HepG2 (cell line): ENCODE measurements around the gene INTS3. TPM values are rescaled to one million over a fixed set of nuclear protein-coding genes. Genes with fewer than 3 reads are reported as not detected.

ENCODE experiments used
- ATAC-seq: fragments of 200-7000 bp; cut with Tn5 transposase; 3 replicates; pipeline ENCODE4 v1.9.1; 2020; ENCODE audit warnings: mild to moderate bottlenecking, moderate library complexity
- BruUV-seq: library from RNA; stranded (reverse); fragments of 400-500 nt; replicated peaks from 2 replicates; lab custom pipeline; 2021; lab: Mats Ljungman, UMichigan
- CTCF ChIA-PET: fragments of 300-600 bp; formaldehyde crosslinking; extraction: SDS; loops from one replicate; lab custom pipeline; 2021; ENCODE audit warnings: low total read pairs, inconsistent platforms, low intra/inter-chr PET ratio; lab: Yijun Ruan, JAX
- POLR2A ChIA-PET: fragments of 350-600 bp; sonication (Branson Sonifier 250); formaldehyde crosslinking; loops from one replicate; lab custom pipeline; 2020; ENCODE audit warnings: antibody characterized with exemption, inconsistent platforms; lab: Yijun Ruan, JAX
- DNase-seq: peaks from one replicate; pipeline ENCODE4 v3.0.0-alpha.2; 2015; ENCODE audit warnings: low spot score
- FAIRE-seq: peaks from 3 replicates; lab custom pipeline; 2011; peaks lifted over from hg19 to GRCh38; lab: Jason Lieb, UNC
- H2AFZ ChIP-seq: one replicate; pipeline ENCODE4 v1.6.1; 2011; ENCODE audit warnings: low read length, inconsistent platforms
- H3K27ac ChIP-seq: fragments of 300-600 bp; 3 replicates; pipeline ENCODE4 v1.8.0; 2011; ENCODE audit warnings: mixed run types, mild to moderate bottlenecking, mixed read lengths, low read length, inconsistent platforms; ENCODE audit not compliant: insufficient read depth; ENCODE audit errors: extremely low read length
- H3K27me3 ChIP-seq, 2 experiments: fragments of 200-600 bp in 1 of 2; 2 replicates in 1 of 2; 3 replicates in 1 of 2; pipeline versions ENCODE4 v1.6.0 to v1.8.0; 2011; ENCODE audit warnings: low read length in 2 of 2, mild to moderate bottlenecking in 2 of 2, moderate library complexity in 2 of 2, inconsistent platforms in 1 of 2; ENCODE audit not compliant: insufficient read depth in 2 of 2, control insufficient read depth in 1 of 2
- H3K36me3 ChIP-seq, 2 experiments: fragments of 200-600 bp in 1 of 2; replicated peaks in 1 of 2; 2 replicates in 1 of 2; 3 replicates in 1 of 2; pipeline versions ENCODE4 v1.5.1 to v1.8.0; 2011; ENCODE audit warnings: low read length in 2 of 2, inconsistent platforms in 1 of 2; ENCODE audit not compliant: insufficient read depth in 2 of 2, control insufficient read depth in 1 of 2
- H3K4me1 ChIP-seq: 2 replicates; pipeline ENCODE4 v1.5.1; 2012; ENCODE audit warnings: low read length, inconsistent platforms; ENCODE audit not compliant: insufficient read depth
- H3K4me2 ChIP-seq: 2 replicates; pipeline ENCODE4 v1.6.0; 2011; ENCODE audit warnings: low read depth, low read length, inconsistent platforms
- H3K4me3 ChIP-seq, 3 experiments: fragments of 200-600 bp in 1 of 3; sonication (generic), shearing (Covaris generic) in 1 of 3; replicated peaks in 1 of 3; 2 replicates each; pipeline ENCODE4 v1.5.1; 2011 to 2016; ENCODE audit warnings: low read length in 3 of 3, inconsistent platforms in 2 of 3, low read depth in 2 of 3, mild to moderate bottlenecking in 2 of 3, control low read depth in 1 of 3, mixed read lengths in 1 of 3; ENCODE audit not compliant: insufficient read depth in 1 of 3
- H3K79me2 ChIP-seq: one replicate; pipeline ENCODE4 v1.6.1; 2011; ENCODE audit warnings: low read length, inconsistent platforms; ENCODE audit not compliant: insufficient read depth
- H3K9ac ChIP-seq: 2 replicates; pipeline ENCODE4 v1.6.0; 2011; ENCODE audit warnings: mild to moderate bottlenecking, low read depth, low read length, inconsistent platforms; ENCODE audit not compliant: insufficient read depth
- H3K9me3 ChIP-seq: 2 replicates; pipeline ENCODE4 v1.5.1; 2012; ENCODE audit warnings: mild to moderate bottlenecking, low read length
- H4K20me1 ChIP-seq: 2 replicates; pipeline ENCODE4 v1.6.0; 2011; ENCODE audit warnings: inconsistent platforms, mild to moderate bottlenecking, low read length, moderate library complexity; ENCODE audit not compliant: insufficient read depth
- ELK4 ChIP-seq: sonication (generic); formaldehyde crosslinking; IDR thresholded peaks from 2 replicates; pipeline ENCODE4 v1.9.0; 2021; ENCODE audit warnings: missing genetic modification reagents, borderline replicate concordance
- IRF9 ChIP-seq: sonication (generic); formaldehyde crosslinking; IDR thresholded peaks from 2 replicates; pipeline ENCODE4 v1.8.0; 2022; ENCODE audit warnings: missing genetic modification reagents, mild to moderate bottlenecking, borderline replicate concordance
- MIXL1 ChIP-seq: IDR thresholded peaks from 2 replicates; pipeline ENCODE4 v1.6.1; 2016
- SIN3A ChIP-seq: IDR thresholded peaks from 2 replicates; pipeline ENCODE4 v1.6.1; 2011; ENCODE audit warnings: low read depth, mild to moderate bottlenecking, control low read depth, low read length, borderline replicate concordance
- SMAD1 ChIP-seq: sonication (generic); formaldehyde crosslinking; IDR thresholded peaks from 2 replicates; pipeline ENCODE4 v1.4.0; 2020; ENCODE audit warnings: missing genetic modification reagents, low read depth, mild to moderate bottlenecking, borderline replicate concordance
- SNAPC4 ChIP-seq: sonication (generic); formaldehyde crosslinking; IDR thresholded peaks from 2 replicates; pipeline ENCODE4 v1.4.0; 2020; ENCODE audit warnings: mild to moderate bottlenecking, missing genetic modification reagents
- SNAPC5 ChIP-seq: sonication (generic); formaldehyde crosslinking; IDR thresholded peaks from 2 replicates; pipeline ENCODE4 v1.8.1; 2023; ENCODE audit warnings: mild to moderate bottlenecking, missing genetic modification reagents, borderline replicate concordance
- ZFP36 ChIP-seq: fragments of 150-350 bp; IDR thresholded peaks from 2 replicates; pipeline ENCODE4 v1.6.1; 2018; ENCODE audit warnings: borderline replicate concordance, low read length, low read depth; ENCODE audit not compliant: partially characterized antibody
- ZNF264 ChIP-seq: sonication (generic); formaldehyde crosslinking; IDR thresholded peaks from 2 replicates; pipeline ENCODE4 v1.4.0; 2020; ENCODE audit warnings: missing genetic modification reagents
- ZNF451 ChIP-seq: sonication (generic); formaldehyde crosslinking; IDR thresholded peaks from 2 replicates; pipeline ENCODE4 v1.5.0; 2020; ENCODE audit warnings: mild to moderate bottlenecking, missing genetic modification reagents
- ZNF512B ChIP-seq: sonication (generic); formaldehyde crosslinking; IDR thresholded peaks from 2 replicates; pipeline ENCODE4 v1.5.1; 2020; ENCODE audit warnings: missing genetic modification reagents, mild to moderate bottlenecking, borderline replicate concordance
- ZNF781 ChIP-seq: sonication (generic); formaldehyde crosslinking; IDR thresholded peaks from 2 replicates; pipeline ENCODE4 v1.5.1; 2020; ENCODE audit warnings: borderline replicate concordance, mild to moderate bottlenecking, missing genetic modification reagents; ENCODE audit errors: not compliant biosample characterization
- ZNF879 ChIP-seq: sonication (generic); formaldehyde crosslinking; IDR thresholded peaks from 2 replicates; pipeline ENCODE4 v1.8.1; 2023; ENCODE audit warnings: missing genetic modification reagents
- WGBS: methylation state at CpG from one replicate; pipeline ENCODE4 v1.1.6; 2017; ENCODE audit warnings: low lambda C conversion rate; 5-methylcytosine and 5-hydroxymethylcytosine counted together
- in situ Hi-C: cut with HindIII; loops from 2 replicates; pipeline ENCODE4 v1.10.0; 2017; ENCODE audit warnings: low pct_unique_long_range_greater_than_20kb; ENCODE audit not compliant: extremely low pct_ligation_motif_present
- intact Hi-C: fragments of 100-400 bp; cut with micrococcal nuclease; formaldehyde crosslinking; loops from one replicate; pipeline ENCODE4 v1.10.0; 2022; ENCODE audit not compliant: unreplicated experiment
- polyA plus RNA-seq, 8 experiments: library from polyadenylated mRNA; depleted of rRNA in 3 of 8; stranded (reverse) in 7 of 8; unstranded in 1 of 8; fragments of >200 nt; fragmentation: Illumina TruSeq in 4 of 8; extraction: Trizol in 4 of 8; gene quantifications; 2 replicates each; pipeline versions ENCODE4 v1.2.1 to v1.2.3, GENCODE V29; 2011 to 2016; ENCODE audit warnings: low read depth in 4 of 8, missing spikeins in 1 of 8, mixed read lengths in 1 of 8; ENCODE audit not compliant: insufficient read depth in 1 of 8
- total RNA-seq, 5 experiments: library from RNA; depleted of rRNA; stranded (reverse); fragments of >200 nt; fragmentation: Illumina TruSeq; extraction: Trizol; gene quantifications; 2 replicates each; pipeline ENCODE4 v1.2.3, GENCODE V29; 2016; ENCODE audit warnings: low read depth in 1 of 5

The INTS3 gene
- total and polyA plus RNA-seq, 2 of the 13 experiments (the other 11 are each of a cell fraction or from before 2014, with no cell fraction given): 17.2 to 27.2 TPM

DNA sequence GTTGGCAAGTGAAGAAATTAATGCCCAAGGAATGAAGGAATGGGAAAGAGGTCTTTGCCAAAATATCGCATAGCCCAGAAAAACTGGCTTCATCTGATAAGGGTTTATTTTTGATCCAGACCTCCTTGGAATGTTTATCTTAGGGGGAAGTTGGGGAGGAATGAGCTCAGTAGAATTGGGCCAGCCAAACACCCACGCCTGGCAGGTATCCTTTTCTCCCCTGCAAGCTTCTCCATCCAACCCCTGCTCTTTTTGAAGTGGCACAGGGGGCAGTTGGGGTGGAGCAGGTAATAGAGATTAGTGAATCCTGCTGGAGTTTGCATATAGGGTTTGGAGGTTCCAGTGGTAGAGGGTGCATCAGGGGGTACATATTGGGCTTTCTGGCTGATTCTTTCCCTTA is 21.1 kb downstream of the INTS3 start:
- no peaks in the 10 kb centered on the region for H4K20me1 ChIP-seq

More for the DNA sequence above, 21.1 kb downstream of the INTS3 start:
- TF ChIP-seq ELK4 (CRISPR knock-in tag) (no peak), SNAPC5 (no peak), ZNF451 (CRISPR knock-in tag) (no peak), ZNF512B (CRISPR knock-in tag) (no peak), ZNF879 (CRISPR knock-in tag) (no peak), ZNF781 (CRISPR knock-in tag) (no peak), SIN3A (no peak), SMAD1 (CRISPR knock-in tag) (no peak), ZFP36 (no peak), IRF9 (CRISPR knock-in tag) (no peak), ZNF264 (CRISPR knock-in tag) (no peak), SNAPC4 (CRISPR knock-in tag) (no peak), MIXL1 (CRISPR knock-in tag) (no peak)
- TF ChIP-seq, all 625 proteins: peak for 0
- Histone ChIP-seq H3K4me2 (no peak overlapping the region), H2AFZ (no peak overlapping the region), H3K4me3 (no peak overlapping the region), H3K79me2 (no peaks in the 10 kb centered on the region), H3K27me3 (no peaks in the 10 kb centered on the region), H3K27ac (no peak overlapping the region), H3K9ac (no peak overlapping the region), H3K36me3 (peaks cover 17 to 64% of the 10 kb centered on the region in 2 experiments), H3K4me1 (0 out of 2 replicates have a peak, but pooled peaks cover under 1% of the 10 kb centered on the region), H3K9me3 (no peaks in the 10 kb centered on the region)
- BruUV-seq: no TSS peak
- DNase-seq: no peak
- intact Hi-C loops: loop anchor here (1.0 to 10.0 kb wide), 3 partner anchors 72 to 244 kb away; no protein-coding TSS in a partner anchor
- in situ Hi-C loops: loop anchor here (5.0 to 10.0 kb wide), 2 partner anchors 72 to 234 kb away; partner anchors contain the start of gene NPR1
- POLR2A ChIA-PET: no interaction called here
- CTCF ChIA-PET: interaction anchor here (1.1 to 5.5 kb wide), 5 partner anchors 71 to 238 kb away, joined by 3 to 38 read pairs (median 5); partner anchors contain the start of gene NPR1
- FAIRE-seq: no peak
- 93% methylated on average over 2 of the region's 2 CpGs for WGBS
- ATAC-seq: no peak
